ENCODE data around the gene MSL3.

Gene MSL3

GRCh38 chrX:11757719-11758399, at the start of gene MSL3:
TSS of gene MSL3 (plus strand) at chrX:11758237. CDS start at chrX:11758264, 27 bp downstream.
- no peak for TF ChIP-seq CTCF (IDR thresholded peaks at IDR 0.05; ENCODE audit: low read length, missing control alignments)
- peak within 1 kb of the TSS; percentile 85 for H3K4me3 ChIP-seq (replicated peaks; ENCODE audit: low read depth, low read length)
- peak; percentile 68 for DNase-seq (ENCODE audit: low read depth)

GRCh38 chrX:11722304-11722703, 35.7 kb upstream of the MSL3 start:
- DNase-seq (ENCODE audit: low read depth): no peak
- no peak overlapping the region for H3K4me3 ChIP-seq (replicated peaks; ENCODE audit: low read depth, low read length)
- TF ChIP-seq CTCF (IDR thresholded peaks at IDR 0.05; ENCODE audit: low read length, missing control alignments): no peak

- H3K4me3 ChIP-seq (replicated peaks; ENCODE audit: low read depth, low read length): no peak overlapping the region
- DNase-seq (ENCODE audit: low read depth): peak; percentile 58
- TF ChIP-seq CTCF (IDR thresholded peaks at IDR 0.05; ENCODE audit: low read length, missing control alignments): peak; percentile 70
Observed at GRCh38 chrX:11724122-11725017, 33.7 kb upstream of the MSL3 start.

GRCh38 chrX:11725631-11726442, 32.2 kb upstream of the MSL3 start:
- no peak for TF ChIP-seq CTCF (IDR thresholded peaks at IDR 0.05; ENCODE audit: low read length, missing control alignments)
- no peak overlapping the region for H3K4me3 ChIP-seq (replicated peaks; ENCODE audit: low read depth, low read length)
- DNase-seq (ENCODE audit: low read depth): no peak

GRCh38 chrX:11728556-11728955, 29.5 kb upstream of the MSL3 start:
- DNase-seq (ENCODE audit: low read depth): no peak
- no peak for TF ChIP-seq CTCF (IDR thresholded peaks at IDR 0.05; ENCODE audit: low read length, missing control alignments)
- H3K4me3 ChIP-seq (replicated peaks; ENCODE audit: low read depth, low read length): no peak overlapping the region

- DNase-seq (ENCODE audit: low read depth): no peak
- H3K4me3 ChIP-seq (replicated peaks; ENCODE audit: low read depth, low read length): no peak overlapping the region
- no peak for TF ChIP-seq CTCF (IDR thresholded peaks at IDR 0.05; ENCODE audit: low read length, missing control alignments)
Observed at GRCh38 chrX:11733614-11734013, 24.4 kb upstream of the MSL3 start.

All from fibroblast of pulmonary artery (primary cell).